GM21576 (cell line): ENCODE data around the gene OR52E1.

Experiments
- ATAC-seq: cut with Tn5 transposase; IDR thresholded peaks from one replicate; pipeline ENCODE4 v1.9.1; 2021; ENCODE audit warnings: mild to moderate bottlenecking, moderate library complexity; ENCODE audit not compliant: unreplicated experiment

Gene OR52E1

GRCh38 chr11:5115339-5115738 lies 46.0 kb downstream of the OR52E1 start:
- no peak for ATAC-seq

- ATAC-seq: no peak
Observed at GRCh38 chr11:5117588-5117987, 48.2 kb downstream of the OR52E1 start.

GRCh38 chr11:5118893-5119292 lies 49.5 kb downstream of the OR52E1 start:
- no peak for ATAC-seq
